NCI-H1105 (cell line): Measurements from ENCODE around the gene EIF5A.

Experiments used
- DNase-seq: peaks from one replicate; lab custom pipeline; 2025; lab: John Stamatoyannopoulos, UW

The EIF5A gene

GRCh38 chr17:7355573-7355972, 48.1 kb downstream of the EIF5A start:
- no peak for DNase-seq

- DNase-seq = peak; percentile 83
These were observed 48.7 kb downstream of the EIF5A start for GRCh38 chr17:7356072-7356549.

- DNase-seq = no peak
These were observed 49.3 kb downstream of the EIF5A start for GRCh38 chr17:7356756-7357155.

GRCh38 chr17:7357381-7357780, 50.0 kb downstream of the EIF5A start:
- no peak for DNase-seq

- DNase-seq = no peak
These were observed 54.5 kb downstream of the EIF5A start for GRCh38 chr17:7361906-7362305.
